ENCODE data around the gene MYO3B. TPM values are rescaled to one million over a fixed set of nuclear protein-coding genes. Genes with fewer than 3 reads are reported as not detected.
"Not testable (repeated sequence)": the region's sequence is repeated elsewhere in the genome, so short reads cannot be mapped to it uniquely, and the experiment has no call there.

MYO3B gene
- polyA plus RNA-seq, 1 donor, result 0.30 TPM

DNA sequence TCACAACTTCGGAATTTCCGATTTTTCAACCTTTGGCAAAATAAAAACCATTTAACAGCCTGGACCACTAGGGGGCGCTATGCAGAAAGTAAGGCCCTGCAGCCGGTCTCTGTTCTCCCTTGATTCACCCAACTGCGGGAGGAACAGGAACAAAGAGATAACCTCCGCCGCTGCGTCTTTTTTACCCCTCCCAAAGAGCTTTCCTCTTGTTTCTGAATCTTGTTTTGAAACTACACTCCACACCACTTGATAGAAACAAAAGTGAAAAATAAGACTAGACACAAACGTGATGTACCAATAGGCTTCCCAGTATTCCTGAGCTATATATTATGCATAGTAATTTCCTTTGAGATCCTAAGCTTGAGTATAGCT, 231.2 kb downstream of the MYO3B start:
- H3K36me3 ChIP-seq (ENCODE audit: control insufficient read depth, insufficient read depth, low read length), result no peaks in the 10 kb centered on the region
- peaks cover 3% of the 10 kb centered on the region for H3K27me3 ChIP-seq (ENCODE audit: control insufficient read depth, insufficient read depth, low read length)
- 40% methylated on average over 1 of the region's 9 CpGs for WGBS (ENCODE audit: insufficient coverage, low lambda C conversion rate)
- no peaks in the 10 kb centered on the region for H3K4me1 ChIP-seq (ENCODE audit: control insufficient read depth, insufficient read depth, low read length)
- DNase-seq, result peak; percentile 26 to 55
- H3K27ac ChIP-seq (ENCODE audit: low read length), result no peak overlapping the region
- H3K9me3 ChIP-seq (ENCODE audit: control insufficient read depth, low read depth, low read length), result no peaks in the 10 kb centered on the region
- no peak overlapping the region for H3K4me3 ChIP-seq (ENCODE audit: low read length)

GRCh38 chr2:170411660-170412059, 233.7 kb downstream of the MYO3B start:
- no peak for DNase-seq
- Histone ChIP-seq H3K27me3 (ENCODE audit: control insufficient read depth, insufficient read depth, low read length) (peaks cover 3% of the 10 kb centered on the region), H3K4me3 (ENCODE audit: low read length) (no peak overlapping the region), H3K9me3 (ENCODE audit: control insufficient read depth, low read depth, low read length) (no peaks in the 10 kb centered on the region), H3K27ac (ENCODE audit: low read length) (no peak overlapping the region), H3K4me1 (ENCODE audit: control insufficient read depth, insufficient read depth, low read length) (no peaks in the 10 kb centered on the region), H3K36me3 (ENCODE audit: control insufficient read depth, insufficient read depth, low read length) (no peaks in the 10 kb centered on the region)

- Histone ChIP-seq H3K4me3 (ENCODE audit: low read length) (no peak overlapping the region), H3K9me3 (ENCODE audit: control insufficient read depth, low read depth, low read length) (no peaks in the 10 kb centered on the region), H3K4me1 (ENCODE audit: control insufficient read depth, insufficient read depth, low read length) (peaks cover 4% of the 10 kb centered on the region), H3K36me3 (ENCODE audit: control insufficient read depth, insufficient read depth, low read length) (no peaks in the 10 kb centered on the region), H3K27me3 (ENCODE audit: control insufficient read depth, insufficient read depth, low read length) (no peaks in the 10 kb centered on the region), H3K27ac (ENCODE audit: low read length) (no peak overlapping the region)
- WGBS (ENCODE audit: insufficient coverage, low lambda C conversion rate), result no CpG with 5 or more reads among the region's 11 CpGs
- DNase-seq, result peak in 1 of 2 donors; percentile 32
Measured at GRCh38 chr2:170420961-170421687, 243.2 kb downstream of the MYO3B start.

DNA sequence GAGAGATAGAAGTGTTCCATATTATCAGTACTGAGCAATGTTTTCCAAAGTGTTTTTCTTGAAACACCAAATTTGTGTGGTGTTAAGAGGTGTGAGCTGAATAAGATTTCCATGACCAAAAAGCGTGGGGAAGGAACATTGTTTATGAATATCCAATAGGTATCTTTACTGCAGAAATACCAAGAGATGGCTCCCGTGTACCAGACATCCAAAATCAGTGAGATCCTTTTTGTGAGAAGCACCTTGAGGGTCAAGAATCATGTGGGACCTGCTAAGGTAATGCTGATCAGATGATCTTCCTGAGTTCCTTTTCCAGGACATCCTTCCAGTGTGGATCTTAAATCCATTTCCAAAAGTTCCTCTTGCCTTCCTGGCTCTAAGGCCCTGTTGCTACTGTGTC, 246.0 kb downstream of the MYO3B start:
- no peaks in the 10 kb centered on the region for H3K27me3 ChIP-seq (ENCODE audit: control insufficient read depth, insufficient read depth, low read length)
- no peak overlapping the region for H3K27ac ChIP-seq (ENCODE audit: low read length)
- WGBS (ENCODE audit: insufficient coverage, low lambda C conversion rate), result 100% methylated on average over 2 of the region's 2 CpGs
- no peak for DNase-seq
- no peaks in the 10 kb centered on the region for H3K36me3 ChIP-seq (ENCODE audit: control insufficient read depth, insufficient read depth, low read length)
- H3K4me3 ChIP-seq (ENCODE audit: low read length), result no peak overlapping the region
- H3K4me1 ChIP-seq (ENCODE audit: control insufficient read depth, insufficient read depth, low read length), result peaks cover 4% of the 10 kb centered on the region
- H3K9me3 ChIP-seq (ENCODE audit: control insufficient read depth, low read depth, low read length), result no peaks in the 10 kb centered on the region

DNA sequence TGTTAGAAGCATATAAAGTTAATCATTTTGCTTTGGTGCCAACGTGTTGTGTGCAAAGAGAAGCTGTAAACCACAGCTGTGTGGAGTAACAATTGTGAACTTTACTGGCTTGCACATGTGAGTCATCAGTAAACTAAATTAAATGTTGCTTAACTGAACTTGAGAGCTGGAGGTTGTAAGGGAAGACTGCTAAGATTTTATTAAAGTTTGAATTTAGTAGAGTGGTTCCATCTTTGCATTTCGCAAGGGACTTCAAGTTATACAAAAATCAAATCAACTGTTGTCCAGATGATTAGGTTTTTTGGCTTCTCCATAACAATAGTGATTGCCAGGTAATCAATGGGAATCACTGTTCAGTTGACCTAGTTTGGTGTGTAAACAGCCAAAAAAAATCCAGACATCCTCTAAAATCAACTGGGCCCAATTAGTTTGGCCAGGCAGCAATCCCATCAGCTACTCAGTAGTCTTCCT, 247.4 kb downstream of the MYO3B start:
- H3K4me3 ChIP-seq (ENCODE audit: low read length), result no peak overlapping the region
- H3K36me3 ChIP-seq (ENCODE audit: control insufficient read depth, insufficient read depth, low read length), result no peaks in the 10 kb centered on the region
- no peaks in the 10 kb centered on the region for H3K9me3 ChIP-seq (ENCODE audit: control insufficient read depth, low read depth, low read length)
- no CpG with 5 or more reads among the region's 2 CpGs for WGBS (ENCODE audit: insufficient coverage, low lambda C conversion rate)
- H3K27ac ChIP-seq (ENCODE audit: low read length), result peak overlapping the region; percentile 11
- no peaks in the 10 kb centered on the region for H3K27me3 ChIP-seq (ENCODE audit: control insufficient read depth, insufficient read depth, low read length)
- peak; percentile 26 to 48 for DNase-seq
- peaks cover 4% of the 10 kb centered on the region for H3K4me1 ChIP-seq (ENCODE audit: control insufficient read depth, insufficient read depth, low read length)

GRCh38 chr2:170428868-170429267, 250.9 kb downstream of the MYO3B start:
- Histone ChIP-seq H3K27ac (ENCODE audit: low read length) (no peak overlapping the region), H3K27me3 (ENCODE audit: control insufficient read depth, insufficient read depth, low read length) (no peaks in the 10 kb centered on the region), H3K36me3 (ENCODE audit: control insufficient read depth, insufficient read depth, low read length) (no peaks in the 10 kb centered on the region), H3K9me3 (ENCODE audit: control insufficient read depth, low read depth, low read length) (no peaks in the 10 kb centered on the region), H3K4me1 (ENCODE audit: control insufficient read depth, insufficient read depth, low read length) (peaks cover 14% of the 10 kb centered on the region), H3K4me3 (ENCODE audit: low read length) (no peak overlapping the region)
- DNase-seq, result no peak
- no CpG with 5 or more reads among the region's 2 CpGs for WGBS (ENCODE audit: insufficient coverage, low lambda C conversion rate)

GRCh38 chr2:170432823-170433222, 254.9 kb downstream of the MYO3B start:
- Histone ChIP-seq H3K9me3 (ENCODE audit: control insufficient read depth, low read depth, low read length) (no peaks in the 10 kb centered on the region), H3K36me3 (ENCODE audit: control insufficient read depth, insufficient read depth, low read length) (no peaks in the 10 kb centered on the region), H3K4me3 (ENCODE audit: low read length) (no peak overlapping the region), H3K4me1 (ENCODE audit: control insufficient read depth, insufficient read depth, low read length) (peaks cover 30% of the 10 kb centered on the region), H3K27me3 (ENCODE audit: control insufficient read depth, insufficient read depth, low read length) (no peaks in the 10 kb centered on the region), H3K27ac (ENCODE audit: low read length) (no peak overlapping the region)
- no peak for DNase-seq
- 100% methylated on average over 1 of the region's 4 CpGs for WGBS (ENCODE audit: insufficient coverage, low lambda C conversion rate)

DNA sequence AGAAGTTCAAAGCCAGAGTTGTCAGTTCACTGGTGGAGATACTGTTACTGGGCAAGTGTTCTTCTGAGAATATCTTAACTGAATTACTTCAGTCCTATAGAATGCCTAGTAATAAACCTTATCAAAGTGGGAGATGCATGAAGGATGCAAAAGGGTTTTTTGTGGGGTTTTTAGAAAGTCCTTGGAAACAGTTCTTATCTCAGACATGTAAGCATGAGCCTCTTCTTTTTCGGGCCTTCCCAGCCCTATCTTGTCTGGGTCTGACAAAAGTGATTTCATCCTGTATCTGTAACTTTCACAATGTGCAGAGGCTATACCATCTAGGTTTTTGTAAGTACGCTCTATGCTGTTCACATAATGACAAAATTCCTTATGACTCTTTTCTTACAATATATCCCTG, 255.5 kb downstream of the MYO3B start:
- DNase-seq, result no peak
- Histone ChIP-seq H3K27me3 (ENCODE audit: control insufficient read depth, insufficient read depth, low read length) (no peaks in the 10 kb centered on the region), H3K4me1 (ENCODE audit: control insufficient read depth, insufficient read depth, low read length) (peaks cover 30% of the 10 kb centered on the region), H3K27ac (ENCODE audit: low read length) (no peak overlapping the region), H3K36me3 (ENCODE audit: control insufficient read depth, insufficient read depth, low read length) (no peaks in the 10 kb centered on the region), H3K9me3 (ENCODE audit: control insufficient read depth, low read depth, low read length) (no peaks in the 10 kb centered on the region), H3K4me3 (ENCODE audit: low read length) (no peak overlapping the region)
- 100% methylated on average over 1 of the region's 2 CpGs for WGBS (ENCODE audit: insufficient coverage, low lambda C conversion rate)

DNA sequence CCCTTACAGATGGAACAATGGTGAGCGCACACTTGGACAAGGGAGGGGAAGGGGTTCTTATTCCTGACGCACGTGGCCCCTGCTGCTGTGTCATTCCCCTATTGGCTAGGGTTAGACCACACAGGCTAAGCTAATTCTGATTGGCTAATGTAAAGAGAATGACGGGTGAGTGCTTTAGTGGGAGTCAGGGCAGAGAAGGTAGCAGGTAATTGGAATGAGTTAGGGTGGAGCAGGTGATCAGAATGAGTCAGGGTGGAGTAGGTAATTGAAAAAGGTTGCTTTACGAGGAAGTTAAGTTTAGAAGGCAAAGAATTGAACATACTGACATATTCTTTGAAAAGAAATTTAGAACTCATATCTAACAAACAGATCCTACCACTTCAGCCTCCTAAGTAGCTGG, 256.4 kb downstream of the MYO3B start:
- peak in 1 of 2 donors; percentile 26 for DNase-seq
- not testable (repeated sequence) for H3K4me3 ChIP-seq (ENCODE audit: low read length); H3K9me3 ChIP-seq (ENCODE audit: control insufficient read depth, low read depth, low read length); H3K36me3 ChIP-seq (ENCODE audit: control insufficient read depth, insufficient read depth, low read length); H3K27me3 ChIP-seq (ENCODE audit: control insufficient read depth, insufficient read depth, low read length)
- Histone ChIP-seq H3K27ac (ENCODE audit: low read length) (peak overlapping the region; percentile 42), H3K4me1 (ENCODE audit: control insufficient read depth, insufficient read depth, low read length) (peaks cover 30% of the 10 kb centered on the region)
- WGBS (ENCODE audit: insufficient coverage, low lambda C conversion rate), result 0% methylated on average over 1 of the region's 5 CpGs

- 38% methylated on average over 1 of the region's 6 CpGs for WGBS (ENCODE audit: insufficient coverage, low lambda C conversion rate)
- Histone ChIP-seq H3K4me1 (ENCODE audit: control insufficient read depth, insufficient read depth, low read length) (peaks cover 30% of the 10 kb centered on the region), H3K4me3 (ENCODE audit: low read length) (no peak overlapping the region), H3K27me3 (ENCODE audit: control insufficient read depth, insufficient read depth, low read length) (no peaks in the 10 kb centered on the region), H3K27ac (ENCODE audit: low read length) (peak overlapping the region; percentile 59), H3K9me3 (ENCODE audit: control insufficient read depth, low read depth, low read length) (no peaks in the 10 kb centered on the region), H3K36me3 (ENCODE audit: control insufficient read depth, insufficient read depth, low read length) (no peaks in the 10 kb centered on the region)
- DNase-seq, result peak; percentile 69 to 84
Measured at GRCh38 chr2:170434900-170435621, 257.1 kb downstream of the MYO3B start.
